Heart left ventricle (tissue), 13 donors: ENCODE measurements around the gene GAREM1.

Experiments used
- CTCF ChIP-seq, 12 donors: fragments of 200-600 bp; sonication (generic) in 4 of 12; IDR thresholded peaks; one replicate each; pipeline versions ENCODE4 v1.5.0 to v1.8.0; 2018 to 2022; ENCODE audit warnings: antibody characterized with exemption in 12 of 12, mild to moderate bottlenecking in 5 of 12
- POLR2A ChIP-seq, 2 donors: fragments of 450-650 bp; IDR thresholded peaks; one replicate each; pipeline ENCODE4 v1.6.1; 2017; ENCODE audit warnings: antibody characterized with exemption in 2 of 2, mild to moderate bottlenecking in 2 of 2, moderate library complexity in 2 of 2
- donor health status: ischemic (EF 13 %, LVEDD 7.1; RV severe dilation, severe dysfunction).
- donor health status: DM: no; HTN: yes; CAD: no.
- donor health status: DM: no; HTN: no; CAD: no.
- donor health status: ischemic (EF 25% LVEDD 6.9; RV normal size, moderate dysfunction).
- donor health status: ischemic (EF 25% LVEDD 5.7; RV mildly dilated, moderate dysfunction).
- donor health status: ischemic (EF 35%, LVEDD 5.7; RV mildly dilated, moderate dysfunction).
- donor health status: nonischemic (EF 11% LVEDD 7.7; RV severe dilation, severe dysfunction).
- donor health status: DM: yes; HTN: yes; CAD: no.
- donor health status: PGD.
- donor health status: ischemic (EF 29% LVEDD 5.4; RV normal size, mild dysfunction).
- donor health status: nonischemic (EF 23%, LVEDD 6.1; RV moderate dilation, normal function).

GRCh38 chr18:32470714-32471633, at the start of gene GAREM1:
- TF ChIP-seq CTCF (IDR thresholded peaks at IDR 0.05) (peak; percentile 35 to 94 (median 74)), POLR2A (IDR thresholded peaks at IDR 0.05) (peak; percentile 46 to 96)
